ENCODE data around the gene NUDT1. TPM values are rescaled to one million over a fixed set of nuclear protein-coding genes. Genes with fewer than 3 reads are reported as not detected.
"Not testable (repeated sequence)": the region's sequence is repeated elsewhere in the genome, so short reads cannot be mapped to it uniquely, and the experiment has no call there.

Gene NUDT1
- total RNA-seq, 1 donor from 2014 or later, result 9.7 TPM

DNA sequence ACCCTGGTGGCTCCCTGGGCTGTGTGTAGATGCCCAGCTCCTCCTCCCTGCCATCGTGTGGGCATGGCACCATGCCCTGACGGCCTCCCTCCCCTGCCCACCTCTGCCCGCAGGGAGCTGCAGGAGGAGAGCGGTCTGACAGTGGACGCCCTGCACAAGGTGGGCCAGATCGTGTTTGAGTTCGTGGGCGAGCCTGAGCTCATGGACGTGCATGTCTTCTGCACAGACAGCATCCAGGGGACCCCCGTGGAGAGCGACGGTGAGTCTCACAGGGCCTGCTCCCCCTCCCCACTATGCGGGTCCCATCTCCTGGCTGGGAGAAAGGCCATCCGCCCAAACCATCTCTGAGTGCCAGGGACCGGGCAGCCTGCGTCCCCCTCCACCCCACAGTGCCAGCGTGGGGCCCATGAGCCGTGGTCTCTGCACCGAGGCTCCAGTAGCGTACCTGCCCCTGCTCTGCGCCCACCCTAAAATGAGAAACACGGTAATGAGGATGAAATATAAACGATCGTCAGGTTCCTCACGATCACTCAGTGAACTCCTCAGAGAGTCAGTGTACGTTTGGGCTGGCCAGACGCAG is 7.8 kb downstream of the NUDT1 start:
- DNase-seq, result no peak

DNA sequence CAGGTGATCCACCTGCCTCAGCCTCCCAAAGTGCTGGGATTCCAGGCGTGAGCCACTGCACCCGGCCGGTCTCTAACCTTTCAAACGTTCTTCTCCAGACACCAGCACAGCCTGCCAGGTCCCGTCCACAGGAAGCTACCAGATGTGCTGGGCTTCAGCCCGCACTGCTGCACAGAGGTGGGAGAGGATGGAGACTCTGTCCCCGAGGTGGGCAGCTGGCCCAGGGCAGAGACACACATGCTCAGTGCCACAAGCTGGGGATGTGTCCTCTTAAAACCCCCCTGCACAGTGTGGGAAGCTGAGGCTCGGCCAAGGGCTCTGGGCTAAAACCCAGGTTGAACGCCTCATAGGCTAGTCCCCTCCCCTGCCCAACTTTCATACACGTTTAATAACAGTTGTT is 9.4 kb downstream of the NUDT1 start:
- DNase-seq, result peak; percentile 30

DNA sequence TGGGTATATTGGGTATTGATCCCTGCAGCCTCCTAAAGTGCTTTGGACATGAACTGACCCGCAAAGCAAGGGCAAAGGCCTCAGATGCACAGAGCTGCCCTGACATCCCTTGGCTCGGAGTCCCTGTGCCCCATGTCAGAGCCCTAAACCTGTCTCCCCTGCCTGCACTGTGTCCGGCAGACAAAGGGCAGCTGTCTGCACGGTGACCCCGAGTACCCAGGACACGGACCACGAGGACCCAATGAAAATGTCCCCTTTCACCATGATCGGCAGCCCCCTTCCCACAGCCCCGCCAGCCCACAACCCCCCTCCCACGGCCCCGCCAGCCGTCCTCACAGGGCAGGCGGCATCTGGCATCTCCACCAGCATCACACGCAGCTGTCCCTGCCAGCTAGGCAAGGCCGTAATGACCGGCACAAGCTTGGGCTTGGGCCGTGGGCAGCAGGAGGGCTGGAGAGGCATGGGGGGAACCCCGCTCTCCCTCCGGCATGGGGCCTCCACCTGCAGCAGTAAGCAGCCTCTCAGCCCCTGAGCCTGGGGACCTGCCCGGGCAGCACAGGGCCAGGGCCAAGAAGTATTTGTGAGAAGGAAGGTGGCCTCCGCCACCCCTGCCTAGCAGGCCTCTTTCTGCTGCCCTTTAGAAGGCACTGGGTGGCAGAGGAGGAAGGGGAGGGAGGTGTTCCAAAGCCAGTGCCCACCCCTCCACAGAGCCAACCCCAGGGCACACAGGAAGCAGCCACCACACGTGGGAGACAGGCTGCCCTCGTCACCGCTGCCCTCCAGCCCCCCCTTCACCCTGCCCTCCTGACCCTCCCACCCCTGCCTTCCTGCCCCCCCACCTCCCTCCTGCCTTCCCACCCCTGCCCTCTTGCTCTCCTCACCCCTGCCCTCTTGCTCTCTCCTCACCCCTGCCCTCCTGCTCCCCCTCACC is 10.1 kb downstream of the NUDT1 start:
- DNase-seq, result peak; percentile 85

DNA sequence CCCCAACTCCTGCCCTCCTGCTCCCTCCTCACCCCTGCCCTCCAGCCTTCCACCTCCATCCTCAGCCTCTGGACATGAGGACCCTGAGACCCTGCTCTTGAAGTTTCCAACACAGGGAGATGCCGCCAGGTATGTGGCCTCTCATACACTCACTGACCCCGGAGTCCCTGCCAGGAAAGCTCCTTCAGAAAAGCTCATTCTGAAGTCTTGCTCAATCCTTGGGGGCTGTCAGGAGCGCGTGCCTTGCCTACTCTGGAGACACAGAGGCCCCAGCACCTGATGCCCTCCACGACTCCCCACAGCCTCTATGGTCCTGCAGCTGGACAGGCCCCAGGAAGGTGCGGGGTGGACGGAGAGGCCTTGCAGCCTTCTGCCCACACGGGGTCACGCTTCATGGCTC is 11.0 kb downstream of the NUDT1 start:
- DNase-seq, result no peak

DNA sequence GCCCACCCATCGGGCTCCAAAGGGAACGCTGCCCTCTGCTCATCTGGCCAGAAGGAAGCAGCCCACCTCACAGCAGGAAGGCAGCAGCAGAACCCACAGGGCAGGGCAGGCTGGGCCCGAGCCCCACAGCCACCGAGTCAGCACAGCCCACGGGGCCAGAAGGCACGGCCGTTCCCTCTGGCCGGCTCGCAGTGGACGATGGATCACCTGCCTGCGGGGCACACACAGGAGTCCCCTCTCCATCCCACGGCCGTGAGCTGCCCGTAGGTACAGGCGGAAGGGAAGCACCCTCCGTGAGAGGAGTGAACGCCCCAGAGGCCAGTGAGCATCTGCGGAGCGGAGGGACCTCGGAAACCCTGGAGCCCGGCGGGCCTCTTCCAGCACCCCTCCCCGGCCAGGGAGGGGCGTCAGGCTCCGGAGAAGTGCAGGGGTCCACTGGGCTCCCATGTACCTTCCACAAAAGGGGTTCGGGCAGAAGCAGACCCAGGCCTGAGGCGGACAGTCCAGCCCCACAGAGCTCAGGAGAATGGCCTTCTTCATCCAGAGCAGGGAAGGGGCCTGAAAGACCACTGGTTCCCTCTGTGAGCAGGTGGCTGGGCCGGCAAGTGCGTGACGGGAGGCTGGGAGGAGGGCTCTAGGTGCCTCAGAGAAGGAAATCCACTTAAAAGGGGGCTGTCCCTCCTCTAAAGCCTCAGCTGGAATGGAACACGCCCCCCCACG is 11.7 kb downstream of the NUDT1 start:
- DNase-seq, result no peak

DNA sequence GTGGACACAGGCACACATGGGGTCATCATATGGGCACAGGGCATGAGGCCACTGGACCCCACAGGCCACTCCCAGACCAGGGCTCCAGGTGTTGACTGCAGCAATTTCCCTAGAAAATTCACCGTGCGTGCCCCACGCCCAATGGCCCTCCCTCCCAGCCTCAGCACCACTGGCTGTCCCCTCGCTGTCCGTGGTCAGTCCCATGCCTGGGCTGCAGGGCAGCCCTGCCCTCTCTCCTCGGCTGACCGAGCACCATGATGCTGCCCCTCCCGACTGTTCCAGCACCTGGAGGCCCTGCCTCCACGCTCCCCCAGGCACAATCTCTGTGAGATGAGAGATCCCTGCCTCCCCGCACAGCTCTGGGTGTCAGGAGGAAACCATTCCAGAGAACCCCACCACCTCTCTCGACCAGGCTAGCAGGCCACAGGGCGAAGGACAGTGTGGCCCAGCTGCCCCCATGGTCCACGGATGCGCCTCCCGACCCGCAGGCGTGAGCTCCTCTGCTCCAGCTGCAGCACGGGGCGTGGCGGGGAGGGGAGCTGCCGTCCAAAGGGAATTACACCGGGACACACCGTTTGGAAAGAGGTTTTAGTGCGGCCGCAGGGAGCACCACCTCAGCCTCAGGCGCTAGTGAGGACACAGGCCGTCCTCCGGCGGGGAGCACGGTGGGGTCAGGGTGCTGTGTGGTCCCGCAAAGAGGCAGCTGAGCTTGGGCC is 12.6 kb downstream of the NUDT1 start:
- DNase-seq, result no peak

DNA sequence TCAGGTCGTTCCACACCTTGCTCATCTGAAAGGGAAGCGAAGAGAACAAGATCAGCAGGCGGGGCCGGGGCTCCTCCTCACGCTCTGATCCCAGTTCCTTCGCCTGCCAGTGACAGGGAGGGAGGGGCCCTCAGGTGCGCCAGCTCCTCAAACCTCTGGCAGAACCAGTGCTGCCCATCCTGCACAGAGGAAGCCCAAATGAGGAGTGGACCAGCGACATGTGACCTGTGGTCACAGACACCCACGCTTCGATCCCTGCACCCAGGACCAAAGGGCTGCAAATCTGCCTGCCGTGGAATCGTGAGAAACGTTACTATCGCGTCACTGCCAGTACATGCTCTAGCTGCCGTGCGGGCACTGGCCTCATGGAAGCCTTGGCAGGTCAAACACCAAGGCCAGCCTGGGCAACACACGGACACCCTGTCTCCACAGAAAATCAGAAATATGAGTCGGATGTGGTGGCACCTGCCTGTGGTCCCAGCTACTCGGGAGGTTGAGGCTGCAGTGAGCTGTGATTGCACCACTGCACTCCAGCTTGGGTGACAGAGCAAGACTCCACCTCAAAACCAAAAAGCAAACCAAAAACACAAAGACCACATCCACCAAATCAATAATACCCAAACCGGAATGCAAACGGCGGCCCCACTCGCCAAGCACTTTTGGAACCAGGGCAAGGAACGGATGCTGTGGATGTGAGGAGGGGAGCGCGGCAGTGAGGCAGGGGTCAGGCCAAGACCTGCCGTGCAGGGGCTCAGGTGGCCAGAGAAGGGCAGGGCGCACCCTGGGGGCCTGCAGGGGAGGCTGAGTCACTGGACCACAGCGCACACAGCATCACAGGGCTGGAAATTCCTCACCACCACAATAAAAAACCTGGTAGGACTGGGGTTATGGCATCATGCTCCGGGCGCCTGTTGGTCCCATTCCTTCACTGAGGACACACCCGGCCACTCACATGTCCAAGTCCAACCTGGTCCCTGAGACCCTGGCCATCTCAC is 13.4 kb downstream of the NUDT1 start:
- DNase-seq, result no peak

DNA sequence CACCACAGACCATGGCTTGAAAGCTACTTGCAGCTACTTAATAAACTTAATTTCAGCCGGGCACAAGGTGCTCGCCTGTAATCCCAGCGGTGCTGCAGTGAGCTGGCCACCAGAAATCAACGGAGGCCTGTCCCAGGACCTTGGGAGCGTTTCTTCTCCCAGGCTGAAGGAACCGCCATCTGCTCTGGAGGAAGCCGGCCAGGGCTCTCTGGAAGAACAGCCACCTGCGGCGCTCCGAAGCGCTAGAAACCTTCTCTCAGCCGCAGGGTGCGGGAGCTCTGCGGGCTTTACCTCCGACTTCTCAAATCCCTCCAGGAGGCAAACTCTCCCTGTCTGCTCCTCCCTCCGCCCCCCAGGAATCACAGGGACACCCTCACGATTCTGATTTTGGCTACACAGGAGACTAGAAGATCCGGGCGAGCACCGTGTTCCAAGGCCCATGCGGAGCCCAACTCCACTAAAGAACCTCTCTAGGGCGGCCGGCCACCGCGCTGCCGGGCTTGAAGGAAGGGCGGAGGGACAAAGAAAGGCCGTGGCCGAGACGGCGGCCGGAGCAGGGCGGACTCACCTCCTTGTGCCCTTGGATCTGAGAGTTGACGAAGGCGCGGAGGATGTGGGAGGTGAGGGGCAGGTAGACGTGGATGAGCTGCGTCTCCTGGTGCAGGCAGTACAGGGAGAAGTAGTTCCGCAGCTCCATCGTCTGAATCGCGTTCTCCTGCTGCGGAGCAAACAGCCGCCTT is 14.4 kb downstream of the NUDT1 start:
- DNase-seq, result no peak

DNA sequence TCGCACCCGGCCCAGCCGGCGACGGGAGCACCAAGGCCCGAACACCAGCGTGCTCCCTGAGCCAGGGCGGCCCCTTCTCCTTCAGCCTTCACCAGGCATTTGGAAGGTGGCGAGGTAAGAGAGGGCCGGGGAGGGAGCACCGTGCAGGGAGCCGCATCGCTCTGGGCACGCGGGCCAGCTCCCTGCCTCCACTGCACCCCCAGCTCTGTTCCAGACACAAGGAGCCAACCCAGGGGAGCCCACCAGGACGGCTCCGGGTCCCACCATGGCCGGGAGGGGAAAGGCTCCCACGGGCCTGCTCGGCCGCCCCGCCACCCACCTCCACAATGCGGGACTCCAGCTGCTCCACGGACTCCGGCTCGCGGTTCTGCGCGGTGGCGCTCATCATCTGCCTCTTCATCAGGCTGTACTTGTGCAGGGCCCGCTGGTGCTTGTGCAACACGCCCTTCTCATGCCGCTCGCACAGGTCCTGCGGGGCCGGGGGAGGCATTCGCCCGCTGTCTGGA is 15.1 kb downstream of the NUDT1 start:
- no peak for DNase-seq

DNA sequence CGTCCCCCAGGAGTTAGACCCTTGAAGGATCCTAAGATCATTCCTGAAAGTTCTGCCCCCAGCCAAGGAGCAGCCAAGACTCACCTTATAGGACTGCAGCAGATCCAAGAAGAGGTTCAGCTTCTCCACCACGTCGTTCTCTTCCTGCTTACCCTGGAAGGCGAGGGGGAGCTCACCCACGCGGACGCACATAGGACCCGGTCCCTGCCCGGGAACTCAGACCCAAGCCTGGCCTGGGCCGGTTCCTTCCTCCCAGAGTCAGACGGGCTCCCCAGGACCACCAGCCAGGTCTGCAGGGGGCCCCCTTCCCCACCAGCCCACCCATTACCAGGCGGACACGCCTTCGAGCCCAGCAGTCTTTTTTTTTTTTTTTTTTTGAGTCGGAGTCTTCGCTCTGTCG is 15.6 kb downstream of the NUDT1 start:
- no peak for DNase-seq

DNA sequence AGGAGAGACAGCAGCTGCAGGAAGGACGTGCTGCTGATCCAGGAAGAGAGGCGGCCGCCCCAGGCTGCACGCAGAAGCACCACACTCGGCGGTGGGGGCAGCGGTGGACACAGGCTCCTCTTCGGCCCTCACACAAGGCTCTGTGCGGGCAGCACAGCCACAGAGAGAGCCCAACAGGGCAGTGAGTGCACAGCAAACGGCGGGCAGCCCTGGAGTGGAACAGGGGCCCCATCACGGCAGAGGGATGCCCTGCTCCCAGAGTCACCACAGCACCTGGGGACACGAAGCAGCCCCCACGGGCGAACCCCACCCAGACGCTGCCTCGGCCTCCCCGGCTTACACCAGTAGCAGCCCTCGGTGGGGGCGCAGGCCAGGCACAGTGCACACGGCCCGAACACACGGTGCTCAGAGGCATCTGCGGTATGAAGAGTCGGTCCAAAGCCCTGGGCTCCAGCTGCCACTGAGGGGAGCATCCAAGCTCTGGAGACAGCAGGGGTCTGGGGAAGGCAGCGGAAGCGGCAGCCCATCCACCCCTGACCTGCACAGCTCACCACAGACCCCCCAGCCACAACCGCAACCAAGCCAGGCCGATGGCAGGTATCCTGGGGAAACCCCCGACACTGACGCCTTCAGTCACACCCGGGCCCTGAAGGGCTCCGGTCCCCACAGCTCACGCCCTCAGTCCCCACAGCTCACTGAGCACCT is 16.8 kb downstream of the NUDT1 start:
- DNase-seq, result no peak

DNA sequence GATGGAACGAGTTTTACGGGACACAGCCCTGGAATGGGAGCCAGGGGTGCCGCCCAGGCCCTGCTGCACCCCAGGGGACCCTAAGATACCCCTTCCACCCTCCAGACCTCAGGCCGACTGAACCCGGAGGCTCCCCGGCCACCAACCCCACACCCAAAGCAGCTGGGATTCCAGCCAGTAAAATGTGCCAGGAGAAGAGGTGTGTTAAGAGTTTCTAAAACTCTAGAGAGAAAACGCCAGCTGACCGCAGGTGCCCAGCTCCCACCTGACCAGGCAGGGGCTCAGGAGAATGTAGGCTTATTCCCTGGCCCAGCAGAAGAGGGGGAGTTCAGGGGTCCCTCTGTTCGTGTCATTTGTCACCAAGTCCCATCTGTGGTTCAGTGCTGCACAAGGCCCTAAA is 17.5 kb downstream of the NUDT1 start:
- no peak for DNase-seq

DNA sequence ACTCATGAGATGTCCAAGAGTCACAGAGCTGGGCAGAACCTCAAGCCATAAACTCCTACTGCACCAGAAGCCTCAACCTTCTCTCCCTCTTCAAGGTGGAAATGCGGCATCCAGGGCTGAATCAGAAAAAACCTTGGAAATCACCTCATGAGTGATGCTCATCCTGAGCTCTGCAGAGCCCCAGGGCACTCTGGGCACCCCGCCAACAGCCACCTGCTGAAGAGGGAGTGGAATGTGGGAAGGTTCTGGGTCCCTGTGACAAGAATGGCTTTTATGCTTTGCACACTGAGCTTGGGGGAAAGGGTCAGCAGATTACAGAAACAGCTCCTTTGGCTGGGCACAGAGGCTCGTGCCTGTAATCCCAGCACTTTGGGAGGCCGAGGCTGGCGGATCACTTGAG is 18.8 kb downstream of the NUDT1 start:
- DNase-seq, result peak; percentile 63

DNA sequence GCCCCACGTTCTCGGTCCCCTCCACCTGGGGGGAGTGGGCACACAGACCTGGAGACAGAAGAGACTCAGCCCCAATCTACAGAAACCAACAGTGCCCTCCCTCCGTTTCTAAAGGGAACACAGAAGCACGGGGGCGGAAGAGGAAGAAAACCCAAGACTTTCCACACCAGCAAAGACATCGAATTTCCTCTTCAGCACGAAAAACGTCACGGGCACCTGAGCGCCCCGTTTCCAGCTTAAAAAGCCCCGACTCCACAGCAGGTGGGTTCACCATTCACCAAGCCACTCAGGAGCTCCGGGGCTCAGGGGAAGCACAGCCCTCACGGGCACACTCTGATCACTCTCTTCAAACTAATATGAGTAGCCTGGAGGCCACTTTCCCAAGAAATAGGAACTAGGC is 19.6 kb downstream of the NUDT1 start:
- DNase-seq, result no peak

DNA sequence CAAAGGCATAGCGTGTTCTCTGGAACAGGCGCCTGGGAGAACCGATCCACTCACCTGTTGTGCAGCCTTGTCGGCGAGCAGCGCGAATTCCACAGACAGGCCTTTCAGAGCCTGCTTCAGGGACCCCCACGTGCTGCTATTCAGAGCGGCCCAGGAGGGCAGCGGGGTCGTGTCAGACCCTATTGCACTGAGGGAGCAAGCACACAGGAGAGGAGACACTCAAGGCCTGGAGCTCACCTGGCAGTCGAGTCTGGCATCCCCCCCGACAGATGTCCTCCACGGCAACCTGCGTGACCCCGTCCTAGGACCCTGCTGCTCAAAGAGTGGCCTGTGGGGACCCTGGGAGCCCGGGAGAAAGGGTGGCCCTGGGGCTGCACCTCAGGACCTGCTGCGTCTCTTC is 21.1 kb downstream of the NUDT1 start:
- DNase-seq, result no peak

DNA sequence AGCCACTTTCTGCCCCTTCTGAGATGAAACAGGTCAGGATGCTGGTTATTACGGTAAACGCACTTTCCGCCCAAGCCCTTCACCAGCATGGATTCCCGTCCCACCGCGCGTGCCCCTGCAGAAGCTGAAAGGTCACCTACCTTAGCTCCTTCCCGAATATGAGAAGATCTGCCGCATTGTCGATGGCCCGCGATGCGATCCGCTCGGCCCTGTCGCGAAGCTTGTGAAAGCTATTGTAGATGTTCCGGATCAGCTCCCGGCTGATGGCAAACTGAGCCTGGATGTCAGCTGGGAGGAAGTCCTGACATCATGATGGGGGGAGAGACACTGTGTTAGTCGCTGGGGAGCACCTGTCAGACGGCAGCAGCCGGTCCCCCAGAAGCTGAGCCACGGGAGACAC is 22.1 kb downstream of the NUDT1 start:
- DNase-seq, result no peak

DNA sequence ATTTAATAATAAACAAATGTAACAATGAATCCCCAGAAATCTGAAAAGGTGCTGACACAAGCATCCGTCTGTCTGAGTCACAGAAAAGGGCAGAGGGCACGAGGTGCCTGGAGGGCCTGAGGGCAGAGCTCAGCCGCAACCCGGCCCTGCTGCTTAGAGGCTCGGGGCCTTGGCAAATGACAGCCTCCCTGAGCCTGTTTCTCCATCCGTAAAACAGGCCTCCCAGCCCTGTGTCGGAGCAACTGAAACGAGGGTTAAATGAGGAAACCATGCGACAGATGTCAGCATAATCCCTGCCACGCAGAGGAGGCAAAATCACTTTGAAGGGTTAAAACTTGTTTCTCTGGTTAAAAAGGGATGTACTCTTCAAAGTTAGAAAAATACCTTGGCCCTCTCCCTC is 24.9 kb downstream of the NUDT1 start:
- no peak for DNase-seq

DNA sequence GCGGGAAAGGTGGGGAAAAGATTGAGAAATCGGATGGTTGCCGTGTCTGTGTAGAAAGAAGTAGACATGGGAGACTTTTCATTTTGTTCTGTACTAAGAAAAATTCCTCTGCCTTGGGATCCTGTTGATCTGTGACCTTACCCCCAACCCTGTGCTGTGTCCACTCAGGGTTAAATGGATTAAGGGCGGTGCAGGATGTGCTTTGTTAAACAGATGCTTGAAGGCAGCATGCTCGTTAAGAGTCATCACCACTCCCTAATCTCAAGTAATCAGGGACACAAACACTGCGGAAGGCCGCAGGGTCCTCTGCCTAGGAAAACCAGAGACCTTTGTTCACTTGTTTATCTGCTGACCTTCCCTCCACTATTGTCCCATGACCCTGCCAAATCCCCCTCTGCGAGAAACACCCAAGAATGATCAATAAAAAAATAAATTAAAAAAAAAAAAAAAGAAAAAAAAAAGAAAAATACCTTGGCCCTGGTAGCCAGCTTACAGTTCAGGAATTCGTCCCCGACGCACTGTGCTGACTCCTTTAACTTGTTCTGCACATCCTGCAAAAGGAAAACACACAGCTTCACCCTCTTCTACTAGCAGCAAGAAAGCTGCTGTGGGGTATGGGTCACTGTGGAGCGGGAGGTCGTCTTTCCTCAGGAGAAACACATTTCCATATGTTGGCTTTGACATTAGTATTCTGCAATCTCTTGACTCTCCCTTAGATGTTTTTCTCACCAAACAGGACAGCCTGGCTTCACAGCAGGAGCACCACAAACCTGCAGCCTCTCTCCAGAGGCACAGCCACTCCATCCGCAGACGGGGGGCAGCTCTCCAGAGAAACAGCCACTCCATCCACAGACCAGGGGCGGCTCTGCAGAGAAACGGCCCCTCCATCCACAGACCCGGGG is 27.3 kb downstream of the NUDT1 start:
- not testable (repeated sequence) for DNase-seq
